GM19328 (cell line): ENCODE measurements around the gene GPR75.
"Not testable (repeated sequence)": the region's sequence is repeated elsewhere in the genome, so short reads cannot be mapped to it uniquely, and the experiment has no call there.

Experiments
- ATAC-seq: cut with Tn5 transposase; IDR thresholded peaks from one replicate; pipeline ENCODE4 v1.9.1; 2021; ENCODE audit warnings: mild to moderate bottlenecking, moderate library complexity; ENCODE audit not compliant: unreplicated experiment

The GPR75 gene

GRCh38 chr2:53854678-53855077 lies 5.1 kb downstream of the GPR75 start:
- no peak for ATAC-seq

DNA sequence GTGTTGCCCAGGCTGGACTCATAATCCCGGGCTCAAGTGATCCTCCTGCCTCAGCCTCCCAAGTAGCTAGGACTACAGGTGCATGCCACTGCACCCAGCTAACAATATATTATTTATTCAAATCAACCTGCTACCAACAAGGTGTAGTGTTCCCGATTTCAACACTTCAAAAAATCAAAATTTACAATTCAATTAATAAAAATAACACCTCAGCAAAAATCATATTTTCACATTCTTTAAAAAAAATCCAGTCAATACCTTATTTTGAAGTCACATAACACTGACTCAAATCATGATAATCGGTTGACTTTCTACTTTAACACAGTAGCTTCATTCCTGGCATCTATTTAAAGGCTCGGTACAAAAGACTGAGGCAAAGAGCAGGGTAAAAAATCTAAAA lies 7.2 kb downstream of the GPR75 start:
- no peak for ATAC-seq

GRCh38 chr2:53851052-53851757 lies 8.6 kb downstream of the GPR75 start:
- not testable (repeated sequence) for ATAC-seq

DNA sequence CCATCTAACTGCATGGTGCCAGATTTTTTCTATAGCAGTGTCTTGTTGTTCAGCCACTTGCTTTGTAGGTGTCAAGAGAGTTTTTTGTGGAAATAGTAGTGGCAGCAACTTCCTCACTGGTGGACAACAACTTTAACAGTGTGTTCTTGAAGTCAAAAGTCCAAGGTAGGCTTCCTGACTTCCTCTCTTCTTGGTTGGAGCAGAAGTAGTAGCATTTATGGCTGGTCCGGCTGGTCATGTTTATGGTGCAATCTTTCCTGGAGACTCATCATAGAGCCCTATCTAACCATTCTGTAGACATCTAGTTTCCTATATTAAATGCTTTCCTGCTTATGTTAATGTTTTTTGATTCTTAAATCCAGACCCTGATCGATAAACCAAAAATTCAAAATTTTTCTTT lies 11.7 kb downstream of the GPR75 start:
- ATAC-seq: no peak

GRCh38 chr2:53843595-53843994 lies 16.2 kb downstream of the GPR75 start:
- ATAC-seq: no peak

DNA sequence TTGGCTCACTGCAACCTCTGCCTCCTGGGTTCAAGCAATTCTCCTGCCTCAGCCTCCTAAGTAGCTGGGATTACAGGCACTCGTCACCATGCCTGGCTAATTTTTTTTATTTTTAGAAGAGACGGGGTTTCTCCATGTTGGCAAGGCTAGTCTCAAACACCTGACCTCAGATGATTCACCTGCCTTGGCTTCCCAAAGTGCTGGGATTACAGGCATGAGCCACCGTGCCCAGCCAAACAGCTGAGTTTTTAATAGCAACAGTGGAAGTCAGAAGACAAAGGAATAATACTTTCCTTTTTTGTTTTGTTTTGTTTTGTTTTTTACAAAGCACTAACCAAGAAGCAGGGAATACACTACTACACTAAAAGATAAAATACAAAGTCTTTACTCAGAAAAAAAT lies 16.9 kb downstream of the GPR75 start:
- ATAC-seq: no peak

DNA sequence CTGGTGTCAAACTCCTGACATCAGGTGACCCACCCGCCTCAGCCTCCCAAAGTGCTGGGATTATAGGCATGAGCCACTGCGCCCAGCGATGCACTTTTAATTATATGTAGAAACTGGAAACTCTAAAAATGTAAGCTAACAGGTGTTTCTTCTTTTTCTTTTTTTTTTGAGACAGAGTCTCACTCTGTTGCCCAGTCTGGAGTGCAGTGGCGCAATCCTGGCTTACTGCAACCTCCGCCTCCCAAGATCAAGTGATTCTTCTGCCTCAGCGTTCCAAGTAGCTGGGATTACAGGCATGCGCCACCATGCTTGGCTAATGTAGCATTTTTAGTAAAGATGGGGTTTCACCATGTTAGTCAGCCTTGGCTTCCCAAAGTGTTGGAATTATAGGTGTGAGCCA lies 18.1 kb downstream of the GPR75 start:
- ATAC-seq: not testable (repeated sequence)

DNA sequence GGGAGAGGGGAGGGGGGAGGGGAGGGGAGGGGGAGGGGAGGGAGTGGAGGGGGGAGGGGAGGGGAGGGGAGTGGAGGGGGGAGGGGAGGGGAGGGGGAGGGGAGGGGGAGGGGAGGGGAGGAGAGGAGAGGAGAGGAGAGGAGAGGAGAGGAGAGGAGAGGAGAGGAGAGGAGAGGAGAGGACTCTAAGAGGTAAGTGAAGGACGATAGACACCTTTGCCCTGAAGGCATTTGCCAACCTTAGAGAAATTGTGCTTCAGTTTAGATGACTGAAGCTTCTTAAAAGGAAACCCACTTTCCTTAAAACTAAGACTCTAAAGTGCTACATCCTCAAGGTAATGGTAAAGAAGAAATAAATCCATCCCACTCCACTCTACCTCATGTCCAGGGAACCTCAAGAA lies 19.2 kb downstream of the GPR75 start:
- no peak for ATAC-seq

GRCh38 chr2:53829980-53830290 lies 29.8 kb downstream of the GPR75 start:
- ATAC-seq: not testable (repeated sequence)

DNA sequence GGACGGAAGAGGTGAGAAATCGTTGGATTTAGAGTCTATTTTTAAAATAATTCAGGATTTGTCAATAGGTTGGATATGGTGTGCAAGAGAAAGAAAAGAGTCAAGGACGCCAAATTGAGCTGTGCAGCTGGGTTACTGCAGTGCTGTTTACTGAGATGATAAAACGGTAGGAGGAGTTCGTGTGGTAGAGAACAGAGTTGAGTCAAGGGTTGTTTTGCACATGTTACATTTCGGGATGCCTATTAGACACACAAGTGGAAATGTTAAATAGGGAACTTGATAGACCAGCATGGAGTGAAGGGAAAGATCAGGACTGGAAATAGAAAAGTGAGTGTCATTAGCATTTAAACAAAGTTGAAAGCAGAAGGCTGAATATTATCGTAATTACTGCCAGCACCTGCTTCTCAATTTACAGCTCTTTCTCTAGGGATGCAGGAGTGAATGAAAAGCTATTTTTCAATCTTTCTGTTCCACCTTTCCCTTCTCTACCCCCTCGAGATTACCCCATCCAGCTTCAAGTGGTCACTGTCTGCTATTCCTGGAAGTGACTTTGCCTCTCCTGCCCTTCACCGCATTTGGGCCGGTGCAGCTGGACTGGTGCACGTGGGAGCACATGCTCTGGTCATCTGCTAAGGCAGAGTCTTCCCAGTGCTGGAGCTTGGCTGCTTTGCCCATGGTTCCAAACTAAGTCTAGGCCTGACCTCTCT lies 30.3 kb downstream of the GPR75 start:
- no peak for ATAC-seq

- no peak for ATAC-seq
Observed at GRCh38 chr2:53828331-53828730, 31.4 kb downstream of the GPR75 start.

DNA sequence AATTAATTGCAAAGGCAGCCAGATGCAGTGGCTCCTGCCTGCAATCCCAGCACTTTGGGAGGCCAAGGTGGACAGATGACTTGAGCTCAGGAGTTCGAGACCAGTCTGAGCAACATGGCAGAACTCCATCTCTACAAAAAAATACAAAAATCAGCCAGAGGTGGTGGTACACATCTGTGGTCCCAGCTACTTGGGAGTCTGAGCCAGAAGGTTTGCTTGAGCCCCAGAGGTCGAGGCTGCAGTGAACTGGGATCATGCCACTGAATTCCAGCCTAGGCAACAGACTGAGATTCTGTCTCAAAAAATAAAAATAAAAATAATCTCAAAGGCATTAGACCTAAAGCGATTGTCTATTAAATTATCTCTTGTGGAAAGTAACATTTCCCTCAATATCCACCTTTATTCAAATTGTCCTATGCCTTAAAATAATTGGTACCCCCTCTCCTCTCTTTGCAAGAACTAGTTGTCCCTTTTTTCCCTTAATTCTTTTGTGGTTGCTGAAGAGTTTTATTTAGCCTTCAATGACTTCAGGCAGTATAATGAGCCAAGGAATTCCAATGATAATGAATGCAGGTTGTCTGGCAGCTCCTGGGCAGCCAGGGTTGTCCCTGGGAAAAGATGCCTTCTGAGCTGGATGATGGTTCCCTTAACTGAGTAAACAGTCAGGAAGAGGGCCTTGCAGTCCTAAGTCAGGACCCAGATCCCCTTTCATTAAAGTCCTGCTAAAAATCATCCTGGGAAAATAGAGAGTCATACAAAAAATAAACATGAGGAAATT lies 32.2 kb downstream of the GPR75 start:
- ATAC-seq: no peak

DNA sequence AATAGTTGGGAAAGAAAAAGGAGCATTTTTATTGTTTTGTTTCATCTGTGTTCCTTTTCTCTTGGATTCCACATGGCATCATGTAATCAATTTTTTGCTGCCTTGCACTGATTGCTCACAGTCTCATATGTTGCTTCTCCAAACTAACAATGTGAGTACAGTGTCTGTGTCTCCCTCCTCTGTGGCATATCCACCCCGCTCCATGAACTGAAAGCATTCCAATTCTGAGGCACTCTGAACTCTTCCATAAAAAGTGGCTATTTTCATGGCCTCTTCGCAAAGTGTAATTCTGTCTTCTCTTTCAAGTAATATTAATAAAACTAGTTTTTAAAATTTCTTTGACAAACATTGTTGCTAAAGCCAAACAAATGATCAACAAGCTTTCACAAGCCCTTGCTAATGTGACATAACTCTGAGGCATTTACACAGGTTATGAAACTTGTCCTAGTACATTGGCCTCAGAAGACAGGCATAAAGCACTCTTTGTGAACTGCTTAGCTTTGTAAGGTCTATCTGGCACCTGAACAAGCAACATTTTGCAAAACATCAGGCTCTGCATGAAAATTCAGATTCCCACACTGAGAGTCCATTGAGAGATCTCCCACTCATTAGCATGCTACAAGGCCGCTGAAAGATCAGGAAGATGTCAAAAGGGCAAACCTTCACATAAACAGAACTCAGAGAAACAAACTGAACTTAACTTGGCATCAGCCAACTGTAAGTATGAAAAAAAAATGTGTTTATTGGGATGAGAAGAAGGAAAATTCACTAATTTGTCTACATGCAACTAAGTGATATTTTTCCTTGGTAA lies 33.0 kb downstream of the GPR75 start:
- ATAC-seq: no peak

- no peak for ATAC-seq
Observed at GRCh38 chr2:53826030-53826410, 33.7 kb downstream of the GPR75 start.

DNA sequence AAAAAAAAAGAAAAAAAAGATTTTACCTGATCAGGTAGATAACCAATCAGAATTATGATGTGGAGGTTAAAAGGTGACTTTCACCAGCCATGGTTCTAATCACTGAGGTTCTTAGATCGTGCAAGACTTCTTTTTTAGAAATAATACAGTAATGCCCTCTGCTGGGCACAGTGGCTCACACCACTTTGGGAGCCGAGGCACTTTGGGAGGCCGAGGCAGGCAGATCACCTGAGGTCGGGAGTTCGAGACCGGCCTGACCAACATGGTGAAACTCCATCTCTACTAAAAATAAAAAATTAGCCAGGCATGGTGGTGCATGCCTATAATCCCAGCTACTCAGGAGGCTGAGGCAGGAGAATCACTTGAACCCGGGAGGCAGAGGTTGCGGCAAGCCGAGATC lies 36.1 kb downstream of the GPR75 start:
- ATAC-seq: not testable (repeated sequence)

- no peak for ATAC-seq
Observed at GRCh38 chr2:53821810-53822209, 38.0 kb downstream of the GPR75 start.

- no peak for ATAC-seq
Observed at GRCh38 chr2:53820711-53821110, 39.1 kb downstream of the GPR75 start.

DNA sequence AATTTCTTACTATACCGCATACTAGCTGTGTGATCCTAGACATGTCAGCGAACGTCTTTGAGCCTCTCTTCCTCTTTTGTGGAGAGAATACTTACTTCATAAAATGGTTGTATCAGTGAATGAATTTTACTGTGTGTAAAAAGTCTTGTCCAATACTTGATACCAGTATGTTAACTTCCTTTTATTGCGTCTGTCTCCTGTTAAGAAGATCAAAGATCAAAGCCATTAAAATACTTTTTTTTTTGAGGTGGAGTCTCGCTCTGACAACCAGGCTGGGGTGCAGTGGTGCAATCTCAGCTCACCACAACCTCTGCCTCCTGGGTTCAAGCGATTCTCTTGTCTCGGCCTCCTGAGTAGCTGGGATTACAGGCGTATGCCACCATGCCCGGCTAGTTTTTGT lies 39.7 kb downstream of the GPR75 start:
- ATAC-seq: no peak

GRCh38 chr2:53819634-53820033 lies 40.1 kb downstream of the GPR75 start:
- ATAC-seq: no peak

GRCh38 chr2:53818854-53819435 lies 40.8 kb downstream of the GPR75 start:
- ATAC-seq: no peak

- no peak for ATAC-seq
Observed at GRCh38 chr2:53813151-53813550, 46.6 kb downstream of the GPR75 start.
